AG04449 (cell line): ENCODE measurements around the gene SHISAL1.
"Not testable (repeated sequence)": the region's sequence is repeated elsewhere in the genome, so short reads cannot be mapped to it uniquely, and the experiment has no call there.

Source experiments
- CTCF ChIA-PET: fragments of 350-600 bp; formaldehyde crosslinking; extraction: SDS; loops from one replicate; lab custom pipeline; 2021; ENCODE audit warnings: antibody characterized with exemption; lab: Yijun Ruan, JAX
- POLR2A ChIA-PET: fragments of 400-600, 350-600 bp; formaldehyde crosslinking; extraction: SDS; loops from one replicate; lab custom pipeline; 2020; ENCODE audit warnings: antibody characterized with exemption, inconsistent platforms; lab: Yijun Ruan, JAX
- DNase-seq: peaks from one replicate; pipeline ENCODE4 v3.0.0-alpha.2; 2010; ENCODE audit warnings: low read depth, low spot score
- H3K4me3 ChIP-seq: 2 replicates; pipeline ENCODE4 v1.5.1; 2011; ENCODE audit warnings: low read depth, mild to moderate bottlenecking, control low read depth, low read length
- TF ChIP-seq, protein P1 (sequence below): IDR thresholded peaks from one replicate; pipeline ENCODE4 v1.5.1; 2011; ENCODE audit warnings: mild to moderate bottlenecking, moderate library complexity, low read length, control low read depth, inconsistent platforms; ENCODE audit not compliant: insufficient read depth; ENCODE audit errors: missing control alignments

The SHISAL1 gene

DNA sequence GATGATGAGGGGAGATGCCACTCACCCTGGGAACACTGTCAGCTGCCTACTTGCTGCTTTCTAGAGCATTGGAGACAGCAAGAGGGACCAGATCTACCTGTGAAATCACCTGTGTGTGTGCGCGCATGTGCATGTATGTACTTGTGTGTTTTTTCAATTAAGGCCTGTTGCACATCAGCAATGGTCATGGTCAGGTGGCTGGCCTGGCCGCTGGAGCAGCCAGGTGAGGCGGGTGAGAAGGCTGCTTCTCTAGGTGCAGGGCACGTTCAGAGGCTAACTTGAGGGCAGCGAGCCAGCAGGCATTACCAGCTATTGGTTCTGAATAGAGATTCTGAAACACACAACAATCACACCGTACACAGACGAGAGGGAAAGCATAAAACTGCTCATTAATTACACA, 66.9 kb downstream of the SHISAL1 start:
- TF ChIP-seq, protein P1, sequence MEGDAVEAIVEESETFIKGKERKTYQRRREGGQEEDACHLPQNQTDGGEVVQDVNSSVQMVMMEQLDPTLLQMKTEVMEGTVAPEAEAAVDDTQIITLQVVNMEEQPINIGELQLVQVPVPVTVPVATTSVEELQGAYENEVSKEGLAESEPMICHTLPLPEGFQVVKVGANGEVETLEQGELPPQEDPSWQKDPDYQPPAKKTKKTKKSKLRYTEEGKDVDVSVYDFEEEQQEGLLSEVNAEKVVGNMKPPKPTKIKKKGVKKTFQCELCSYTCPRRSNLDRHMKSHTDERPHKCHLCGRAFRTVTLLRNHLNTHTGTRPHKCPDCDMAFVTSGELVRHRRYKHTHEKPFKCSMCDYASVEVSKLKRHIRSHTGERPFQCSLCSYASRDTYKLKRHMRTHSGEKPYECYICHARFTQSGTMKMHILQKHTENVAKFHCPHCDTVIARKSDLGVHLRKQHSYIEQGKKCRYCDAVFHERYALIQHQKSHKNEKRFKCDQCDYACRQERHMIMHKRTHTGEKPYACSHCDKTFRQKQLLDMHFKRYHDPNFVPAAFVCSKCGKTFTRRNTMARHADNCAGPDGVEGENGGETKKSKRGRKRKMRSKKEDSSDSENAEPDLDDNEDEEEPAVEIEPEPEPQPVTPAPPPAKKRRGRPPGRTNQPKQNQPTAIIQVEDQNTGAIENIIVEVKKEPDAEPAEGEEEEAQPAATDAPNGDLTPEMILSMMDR, result no peak
- DNase-seq, result no peak
- ChIA-PET POLR2A (no interaction called here), CTCF (no interaction called here)
- no peak overlapping the region for H3K4me3 ChIP-seq

DNA sequence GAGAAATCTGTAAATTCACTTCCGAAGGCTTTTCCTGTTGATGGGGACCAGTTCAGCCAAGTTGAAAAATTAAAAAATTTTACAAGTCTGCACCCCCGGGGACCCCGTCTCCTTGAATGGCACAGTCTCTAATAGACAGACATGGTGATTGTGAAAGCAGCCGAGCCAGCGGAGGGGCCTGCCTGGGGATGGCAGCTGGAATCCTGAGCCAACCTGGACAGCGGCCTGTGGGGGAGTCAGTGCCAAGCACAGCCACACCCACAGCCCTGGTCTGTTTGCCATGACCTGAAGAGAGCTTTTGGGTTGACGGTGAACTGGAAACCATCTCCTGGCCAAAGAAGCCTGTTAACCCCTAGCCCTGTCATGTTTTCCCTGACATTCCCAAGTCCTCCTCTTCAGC, 67.3 kb downstream of the SHISAL1 start:
- TF ChIP-seq, protein P1, result no peak
- POLR2A ChIA-PET, result no interaction called here
- no peak overlapping the region for H3K4me3 ChIP-seq
- CTCF ChIA-PET, result no interaction called here
- no peak for DNase-seq

DNA sequence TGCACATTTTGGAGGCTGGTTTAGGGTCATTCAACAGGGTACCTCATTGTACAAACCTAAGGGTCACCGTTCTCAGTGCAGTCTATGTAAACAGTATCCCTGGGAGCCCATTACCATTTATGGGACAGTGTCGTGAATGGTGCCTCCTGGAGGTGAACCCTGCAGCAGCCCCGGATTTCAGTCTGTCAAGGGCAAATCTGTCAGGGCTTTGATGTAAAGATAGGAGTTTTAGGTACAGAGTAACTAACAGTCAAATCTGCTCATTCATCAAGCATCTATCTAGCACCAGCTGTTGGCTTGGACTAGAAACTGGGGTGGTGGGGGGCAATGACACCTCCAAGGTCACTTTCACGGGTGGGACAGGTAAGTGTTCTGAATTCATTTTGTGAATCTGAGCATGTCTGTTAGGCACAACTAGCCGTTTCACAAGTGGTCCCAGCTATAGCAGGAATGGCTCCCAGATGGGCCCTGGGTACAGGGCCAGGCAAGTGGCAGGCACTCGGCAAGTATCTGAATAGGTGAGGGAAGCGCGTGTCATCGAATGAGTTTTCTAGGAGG, 68.4 kb downstream of the SHISAL1 start:
- ChIA-PET CTCF (no interaction called here), POLR2A (no interaction called here)
- H3K4me3 ChIP-seq, result no peak overlapping the region
- TF ChIP-seq, protein P1, result no peak
- DNase-seq, result no peak

DNA sequence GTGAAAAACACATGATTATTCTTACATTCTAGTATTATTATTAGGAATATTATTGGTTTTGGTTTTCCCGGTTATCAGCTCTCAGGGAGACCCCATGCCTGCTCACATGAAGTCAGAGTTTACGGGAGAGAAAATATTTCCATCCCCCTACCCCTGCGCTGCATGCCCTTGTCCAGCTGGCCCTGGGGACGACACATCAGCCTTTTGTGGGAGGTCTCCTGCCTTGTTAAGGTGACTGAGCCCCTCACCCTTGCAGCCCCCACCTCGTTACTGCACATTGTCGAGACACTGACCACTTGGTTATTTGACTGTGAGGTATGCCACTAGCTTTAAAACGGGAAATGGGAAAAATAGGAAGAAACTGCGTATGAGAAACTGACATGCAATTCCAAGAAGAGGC, 69.0 kb downstream of the SHISAL1 start:
- TF ChIP-seq, protein P1, result no peak
- CTCF ChIA-PET, result no interaction called here
- DNase-seq, result no peak
- no peak overlapping the region for H3K4me3 ChIP-seq
- POLR2A ChIA-PET, result no interaction called here

DNA sequence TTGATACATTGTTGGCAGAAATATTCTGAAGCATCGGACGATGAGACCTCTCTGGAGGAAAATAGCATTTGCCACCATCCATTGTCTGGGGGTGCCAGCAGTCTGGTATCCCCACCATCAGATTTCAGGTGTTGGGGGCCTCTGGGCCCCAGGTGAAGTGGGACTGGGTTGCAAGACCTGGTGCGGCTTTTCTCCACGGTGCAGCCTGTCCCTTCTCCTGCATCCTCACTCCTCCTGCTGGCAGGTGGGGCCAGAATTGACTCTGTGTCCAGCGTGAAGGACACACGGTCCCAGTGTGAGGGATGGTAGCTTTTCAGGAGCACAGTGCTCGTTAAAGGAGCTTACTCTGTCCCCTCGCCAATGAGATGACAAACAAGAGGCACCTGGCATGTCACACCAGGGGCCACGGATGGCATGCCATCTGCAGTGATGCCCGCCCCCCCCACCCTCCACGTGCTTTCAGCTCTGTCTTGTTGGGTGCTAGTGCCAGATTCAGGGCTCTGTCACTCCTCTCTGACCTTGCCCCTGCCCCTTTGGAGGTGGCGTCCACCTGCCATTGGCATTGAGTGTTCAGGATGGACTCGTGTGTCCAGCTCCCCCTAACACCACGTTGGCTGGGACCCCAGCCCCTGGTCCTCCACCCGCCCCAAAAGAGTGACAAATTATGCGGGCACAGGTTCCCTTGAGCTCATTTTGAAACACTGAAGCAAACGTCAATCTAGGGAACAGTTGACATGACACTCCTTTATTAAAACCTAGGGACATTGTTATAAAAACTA, 69.6 kb downstream of the SHISAL1 start:
- TF ChIP-seq, protein P1, result no peak
- CTCF ChIA-PET, result no interaction called here
- no peak for DNase-seq
- POLR2A ChIA-PET, result no interaction called here
- no peak overlapping the region for H3K4me3 ChIP-seq

DNA sequence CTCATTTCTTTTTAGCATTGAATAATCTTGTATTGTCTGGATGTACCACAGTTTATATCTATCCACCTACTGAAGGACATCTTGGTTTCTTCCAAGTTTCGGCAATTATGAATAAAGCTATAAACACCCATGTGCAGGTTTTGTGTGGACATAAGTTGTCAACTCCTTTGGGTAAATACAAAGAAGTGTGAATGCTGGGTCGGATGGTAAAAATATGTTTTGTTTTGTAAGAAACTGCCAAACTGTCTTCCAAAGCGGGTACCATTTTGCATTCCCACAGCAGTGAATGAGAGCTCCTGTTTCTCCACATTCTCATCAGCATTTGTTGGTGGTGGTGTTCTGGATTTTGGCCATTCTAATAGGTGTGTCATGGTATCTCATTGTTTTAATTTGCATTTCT, 71.6 kb downstream of the SHISAL1 start:
- DNase-seq, H3K4me3 ChIP-seq, POLR2A ChIA-PET, CTCF ChIA-PET: not testable (repeated sequence)

DNA sequence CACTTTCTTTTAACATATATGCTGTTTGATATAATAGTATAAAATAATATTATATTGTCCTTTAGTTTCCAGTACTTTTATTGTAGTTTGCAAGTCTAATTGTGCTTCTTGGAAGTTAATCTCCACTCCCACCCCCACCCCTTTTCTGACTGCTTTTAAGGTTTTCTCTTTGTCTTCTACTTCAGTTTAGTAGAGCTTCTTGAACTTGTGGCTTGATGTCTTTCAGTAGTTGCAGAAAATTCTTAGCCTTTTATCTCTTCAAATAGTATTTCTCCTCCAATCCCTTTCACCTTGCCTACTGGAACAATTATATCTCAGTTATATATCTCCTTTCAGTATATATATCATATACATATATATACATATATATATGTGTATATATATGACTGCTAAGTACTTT, 75.5 kb downstream of the SHISAL1 start:
- CTCF ChIA-PET, result no interaction called here
- DNase-seq, result no peak
- POLR2A ChIA-PET, result no interaction called here
- H3K4me3 ChIP-seq, result no peak overlapping the region
- TF ChIP-seq, protein P1, result no peak

DNA sequence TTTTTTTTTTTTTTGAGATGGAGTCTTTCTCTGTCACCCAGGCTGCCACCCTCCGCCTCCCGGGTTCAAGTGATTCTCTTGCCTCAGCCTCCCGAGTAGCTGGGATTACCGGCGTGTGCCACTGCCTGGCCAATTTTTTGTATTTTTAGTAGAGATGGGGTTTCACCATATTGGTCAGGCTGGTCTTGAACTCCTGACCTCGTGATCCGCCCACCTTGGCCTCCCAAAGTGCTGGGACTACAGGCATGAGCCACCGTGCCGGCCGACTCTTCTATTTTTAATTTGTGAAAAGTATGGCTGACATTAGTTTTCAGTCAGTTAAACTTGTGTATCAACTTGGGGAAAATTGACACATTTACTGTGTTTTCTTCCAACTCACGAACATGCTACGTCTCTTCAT, 78.4 kb downstream of the SHISAL1 start:
- POLR2A ChIA-PET, CTCF ChIA-PET: not testable (repeated sequence)

More for the DNA sequence above, 78.4 kb downstream of the SHISAL1 start:
- not testable (repeated sequence) for DNase-seq, H3K4me3 ChIP-seq
